UCSD-AML1 (cell line): ENCODE measurements around the gene CRYAA.
"Not testable (repeated sequence)": the region's sequence is repeated elsewhere in the genome, so short reads cannot be mapped to it uniquely, and the experiment has no call there.

Source experiments
- DNase-seq: peaks from one replicate; lab custom pipeline; 2025; ENCODE audit not compliant: unreplicated experiment; lab: John Stamatoyannopoulos, UW

The CRYAA gene

GRCh38 chr21:43177043-43177906 is 8.5 kb downstream of the CRYAA start:
- DNase-seq, result not testable (repeated sequence)

GRCh38 chr21:43178175-43178826 is 9.5 kb downstream of the CRYAA start:
- not testable (repeated sequence) for DNase-seq

DNA sequence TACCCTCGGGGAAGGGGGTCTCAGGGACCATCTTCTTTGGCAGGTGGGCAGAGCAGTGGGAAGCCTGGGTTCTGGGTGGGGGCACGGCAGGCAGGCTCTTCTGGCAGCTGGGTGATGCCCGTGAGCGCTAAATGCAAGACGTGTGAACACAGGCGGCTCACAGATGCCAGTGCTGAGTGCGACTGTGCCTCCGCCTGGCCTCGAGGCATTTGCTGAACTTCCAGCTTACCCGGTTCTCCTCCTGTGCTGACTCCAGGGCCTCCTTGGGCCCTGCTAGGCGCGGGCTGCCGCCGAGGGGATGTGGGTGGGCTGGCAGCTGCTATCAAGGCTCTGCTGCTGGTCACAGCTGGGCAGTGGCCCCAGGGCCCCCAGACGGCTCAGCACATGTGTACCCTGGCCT is 12.2 kb downstream of the CRYAA start:
- DNase-seq, result not testable (repeated sequence)

- not testable (repeated sequence) for DNase-seq
Observed at GRCh38 chr21:43187268-43187667, 18.5 kb downstream of the CRYAA start.

DNA sequence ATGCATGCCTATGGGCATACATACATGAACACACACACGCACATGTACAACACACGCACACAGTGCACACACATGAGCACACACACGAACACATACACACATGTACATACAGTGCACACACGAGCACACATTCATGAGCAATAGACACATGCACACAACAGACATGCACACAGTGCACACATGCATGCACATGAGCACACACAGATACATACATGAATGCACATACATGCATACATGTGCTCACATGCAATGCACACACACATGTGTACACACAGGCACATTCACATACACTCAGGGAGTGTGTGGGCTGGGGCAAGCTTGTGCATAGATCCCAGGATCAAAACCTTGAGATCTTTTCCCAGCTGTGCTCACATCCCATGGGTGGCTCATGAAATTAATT is 18.9 kb downstream of the CRYAA start:
- DNase-seq, result no peak

- DNase-seq, result no peak
Observed at GRCh38 chr21:43188181-43188580, 19.4 kb downstream of the CRYAA start.

DNA sequence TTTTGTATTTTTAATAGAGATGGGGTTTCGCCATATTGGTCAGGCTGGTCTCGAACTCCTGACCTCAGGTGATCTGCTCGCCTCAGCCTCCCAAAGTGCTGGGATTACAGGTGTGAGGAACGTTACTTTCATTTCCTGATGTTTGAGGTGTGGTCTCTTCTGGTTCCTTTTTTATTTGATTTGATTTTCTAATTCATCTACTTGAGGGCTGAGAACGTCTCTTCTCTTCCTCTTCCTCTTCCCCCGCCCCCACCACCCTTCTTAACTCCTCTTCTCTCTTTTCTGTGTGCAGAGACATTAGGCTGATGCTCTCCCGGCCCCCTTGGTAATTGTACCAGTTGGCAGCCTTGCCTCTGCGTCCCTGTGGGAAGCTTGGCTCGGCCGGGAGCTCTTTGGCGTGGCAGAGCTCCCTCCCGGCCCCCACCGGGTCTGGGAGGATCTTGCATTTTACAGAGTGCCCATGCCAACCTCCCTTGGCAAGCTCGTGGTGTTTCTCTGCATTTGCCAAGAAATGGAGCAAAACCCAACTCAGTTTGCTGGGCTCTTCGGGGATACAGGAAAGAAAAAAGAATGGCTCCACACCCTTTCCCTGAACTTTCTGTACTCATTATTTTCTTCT is 19.9 kb downstream of the CRYAA start:
- no peak for DNase-seq

DNA sequence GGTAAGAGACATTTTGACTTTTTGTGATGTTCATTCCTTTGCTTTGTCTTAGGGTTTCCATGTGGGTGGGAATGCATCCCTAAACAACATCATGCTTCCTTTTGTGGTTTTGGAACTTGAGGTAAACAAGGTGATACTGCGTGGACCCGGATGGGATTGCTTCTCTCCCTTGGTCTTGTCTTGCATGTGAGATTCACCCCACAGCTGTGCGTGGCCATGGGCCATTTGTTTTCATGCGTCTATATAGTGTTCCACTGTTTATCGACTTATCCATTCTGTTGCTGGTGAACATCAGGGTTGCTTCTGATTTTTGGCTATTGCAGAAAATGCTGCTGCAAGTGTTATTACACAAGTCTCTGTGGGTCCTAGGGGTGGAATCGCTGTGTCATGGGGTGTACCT is 21.1 kb downstream of the CRYAA start:
- DNase-seq, result no peak

DNA sequence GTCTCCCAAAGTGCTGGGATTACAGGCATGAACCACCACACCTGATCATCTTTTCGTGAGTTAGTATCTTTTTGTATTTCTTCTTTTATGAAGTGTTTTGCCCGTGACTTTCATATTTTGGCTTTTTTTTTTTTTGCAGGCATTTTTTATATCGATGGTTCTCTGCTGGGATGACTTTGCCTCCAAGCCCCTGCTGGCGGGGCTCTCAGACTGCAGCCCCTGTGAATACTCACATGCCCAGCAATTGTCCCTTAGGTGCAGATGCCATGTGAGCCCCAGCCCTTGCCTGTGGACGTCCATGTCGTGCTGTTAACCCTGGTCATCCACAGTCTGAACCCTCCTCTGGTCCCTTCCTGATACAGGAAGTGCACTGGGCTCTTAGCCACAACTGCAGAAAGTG is 21.7 kb downstream of the CRYAA start:
- DNase-seq, result no peak

DNA sequence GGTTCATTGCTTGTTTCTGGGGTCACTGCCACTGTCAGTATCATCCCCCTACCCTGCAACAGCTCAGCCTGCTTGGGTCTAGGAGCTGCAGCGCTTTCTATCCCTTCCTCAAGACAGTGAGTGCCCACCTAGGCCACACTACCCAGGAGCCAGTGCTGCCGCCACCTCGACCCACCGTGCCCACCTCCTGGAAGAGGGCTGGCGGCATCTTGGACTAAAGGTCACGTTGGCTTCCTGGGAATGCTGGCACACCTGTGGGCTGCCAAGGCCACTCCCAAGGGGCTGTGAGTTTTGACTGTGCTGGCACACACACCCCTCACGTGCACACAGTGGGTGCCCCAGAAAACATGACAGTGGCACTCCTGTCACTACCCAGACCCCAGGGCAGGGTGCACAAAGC is 22.1 kb downstream of the CRYAA start:
- no peak for DNase-seq

DNA sequence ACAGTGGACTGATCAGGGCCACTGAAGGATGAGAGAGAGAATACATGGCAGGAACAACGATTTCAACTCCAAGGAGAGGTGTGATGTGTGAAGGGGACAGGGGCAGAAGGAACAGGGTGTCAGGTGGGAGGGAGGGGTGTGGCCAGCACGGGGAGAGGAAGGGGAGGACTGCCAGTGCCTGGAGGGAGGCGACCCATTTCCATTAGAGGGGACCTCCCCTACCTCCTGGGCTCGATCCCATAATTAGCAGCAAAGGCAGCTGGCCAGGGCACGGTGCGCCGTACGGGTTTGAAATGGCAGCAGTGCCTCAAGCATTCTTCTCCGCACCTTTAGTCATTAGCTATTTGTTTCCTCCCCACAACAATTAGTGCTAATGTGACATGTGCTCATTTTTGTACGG is 22.7 kb downstream of the CRYAA start:
- DNase-seq, result no peak

GRCh38 chr21:43191971-43192370 is 23.2 kb downstream of the CRYAA start:
- no peak for DNase-seq

- DNase-seq, result no peak
Observed at GRCh38 chr21:43192501-43193081, 23.8 kb downstream of the CRYAA start.

- no peak for DNase-seq
Observed at GRCh38 chr21:43193088-43193650, 24.4 kb downstream of the CRYAA start.

- no peak for DNase-seq
Observed at GRCh38 chr21:43193651-43194302, 25.0 kb downstream of the CRYAA start.

GRCh38 chr21:43194303-43195120 is 25.7 kb downstream of the CRYAA start:
- no peak for DNase-seq

DNA sequence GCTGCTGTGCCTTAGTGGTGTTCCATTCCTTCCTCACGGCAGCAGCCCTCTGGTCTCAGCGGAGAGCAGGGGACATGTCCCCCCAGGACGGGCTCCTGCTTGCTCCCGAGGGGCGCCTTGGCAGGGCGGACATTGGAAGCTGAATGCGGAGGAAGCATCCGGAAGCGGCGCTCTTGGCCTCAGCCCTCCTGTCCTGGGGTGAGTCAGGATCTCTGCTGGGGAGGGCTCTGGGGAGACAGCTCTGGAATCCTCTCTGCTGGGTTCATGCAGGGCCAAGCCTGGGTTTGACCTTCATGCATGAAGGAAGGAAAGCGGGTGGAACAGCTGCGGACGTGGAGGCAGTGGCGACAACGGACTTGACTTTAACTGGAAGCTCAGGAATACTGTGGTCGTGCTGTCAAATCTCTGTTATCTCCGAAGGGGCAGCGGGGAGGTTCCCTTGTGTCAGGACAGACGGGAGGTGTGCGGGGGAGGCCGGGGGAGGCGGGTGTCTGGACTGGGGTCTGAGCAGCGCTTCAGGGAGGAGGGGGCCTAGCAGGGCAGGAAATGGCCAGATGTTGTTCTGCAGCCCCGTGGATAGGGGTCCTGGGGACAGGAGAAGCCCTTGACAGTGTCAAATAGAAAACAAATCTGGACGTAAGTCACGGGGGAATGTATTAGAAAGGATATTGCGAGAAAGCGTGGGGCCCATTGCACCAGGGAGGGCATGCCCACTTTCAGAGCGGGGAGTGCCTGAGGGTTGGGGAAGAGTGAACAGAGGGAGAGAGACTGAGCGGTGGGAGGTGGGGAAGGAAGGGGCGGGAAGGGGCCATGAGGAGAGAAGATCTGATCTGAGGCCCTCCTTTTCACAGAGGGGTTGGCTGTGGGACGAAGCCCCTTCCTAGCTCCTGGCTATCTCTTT is 26.6 kb downstream of the CRYAA start:
- no peak for DNase-seq

GRCh38 chr21:43196826-43197225 is 28.0 kb downstream of the CRYAA start:
- DNase-seq, result no peak

GRCh38 chr21:43198376-43198775 is 29.6 kb downstream of the CRYAA start:
- no peak for DNase-seq
